Liver (tissue), 3 donors: ENCODE results near the gene GPR152.

ENCODE experiments used
- EGR1 ChIP-seq, 2 donors: IDR thresholded peaks; 2 replicates each; pipeline ENCODE4 v1.6.1; 2016 to 2018; ENCODE audit warnings: antibody characterized with exemption in 2 of 2, low read depth in 2 of 2
- GABPA ChIP-seq, 2 donors: IDR thresholded peaks in 1 of 2; conservative IDR thresholded peaks in 1 of 2; 2 replicates each; pipeline ENCODE4 v1.6.1; 2016; ENCODE audit warnings: antibody characterized with exemption in 2 of 2, mild to moderate bottlenecking in 1 of 2, moderate library complexity in 1 of 2
- JUND ChIP-seq, 2 donors: IDR thresholded peaks; 2 replicates each; pipeline ENCODE4 v1.6.1; 2016; ENCODE audit warnings: antibody characterized with exemption in 2 of 2
- NR2F2 ChIP-seq: IDR thresholded peaks from 2 replicates; pipeline ENCODE4 v1.6.1; 2016; ENCODE audit warnings: antibody characterized with exemption
- RAD21 ChIP-seq, 2 donors: IDR thresholded peaks; 2 replicates each; pipeline ENCODE4 v1.6.1; 2016; ENCODE audit warnings: antibody characterized with exemption in 2 of 2, mild to moderate bottlenecking in 2 of 2
- RXRA ChIP-seq, 2 donors: IDR thresholded peaks; 2 replicates each; pipeline ENCODE4 v1.6.1; 2017 to 2018; ENCODE audit warnings: antibody characterized with exemption in 2 of 2, mild to moderate bottlenecking in 1 of 2
- SP1 ChIP-seq: IDR thresholded peaks from 2 replicates; pipeline ENCODE4 v1.6.1; 2018; ENCODE audit warnings: antibody characterized with exemption, mild to moderate bottlenecking
- TAF1 ChIP-seq: conservative IDR thresholded peaks from 2 replicates; pipeline ENCODE4 v1.6.1; 2016; ENCODE audit warnings: antibody characterized with exemption, mild to moderate bottlenecking
- TF ChIP-seq, protein P1 (sequence below): fragments of 150-350 bp; IDR thresholded peaks from 2 replicates; pipeline ENCODE4 v1.5.1; 2017; ENCODE audit warnings: improper control_type of control experiment, low read depth, low read length; ENCODE audit not compliant: missing input control
- TF ChIP-seq, protein P2 (sequence below): IDR thresholded peaks from 2 replicates; pipeline ENCODE4 v1.6.1; 2016; ENCODE audit warnings: antibody characterized with exemption
- TF ChIP-seq, protein P3 (sequence below): IDR thresholded peaks from 2 replicates; pipeline ENCODE4 v1.6.1; 2016; ENCODE audit warnings: antibody characterized with exemption, mild to moderate bottlenecking
- donor health status: healthy.
- donor health status: healthy.

DNA sequence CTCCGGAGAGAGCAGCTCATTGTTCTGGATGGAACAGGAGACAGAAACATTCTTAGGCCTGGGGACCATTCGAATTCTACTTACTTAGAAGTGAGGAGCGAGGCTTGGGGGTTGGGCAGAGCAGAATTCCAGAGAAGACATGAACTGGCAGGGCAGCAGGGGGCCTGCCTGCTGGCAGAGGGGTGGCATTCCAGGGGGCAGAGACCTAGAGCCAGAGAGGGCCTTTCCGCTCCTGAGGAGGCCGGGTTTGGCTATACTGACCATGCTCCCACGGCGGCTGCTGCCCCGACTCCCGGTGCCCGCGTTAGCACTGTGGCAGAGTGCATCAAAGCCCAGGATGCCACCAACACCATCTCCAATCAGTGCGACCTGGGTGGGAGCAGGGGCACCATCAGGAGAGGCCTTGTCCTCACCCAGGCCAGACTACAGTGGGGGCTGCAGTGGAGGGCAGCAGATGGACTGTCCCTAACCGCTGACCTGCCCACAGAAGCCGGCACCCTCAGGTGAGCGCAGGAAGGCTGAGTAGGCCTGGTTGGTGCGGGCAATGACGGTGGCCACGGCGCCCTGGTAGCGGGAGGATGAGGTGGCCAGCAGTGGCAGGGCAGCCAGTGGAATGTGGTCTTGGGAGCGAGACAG is 45.2 kb upstream of the GPR152 start:
- TF ChIP-seq TAF1 (no peak), NR2F2 (no peak), GABPA (IDR thresholded peaks at IDR 0.05 in 1 of 2, conservative IDR thresholded peaks at IDR 0.05 in 1 of 2) (no peak), EGR1 (IDR thresholded peaks at IDR 0.05; ENCODE audit: low read depth in 2 of 2) (no peak), SP1 (no peak), RAD21 (IDR thresholded peaks at IDR 0.05) (no peak), JUND (IDR thresholded peaks at IDR 0.05) (no peak), RXRA (IDR thresholded peaks at IDR 0.05) (no peak)
- TF ChIP-seq, protein P1, sequence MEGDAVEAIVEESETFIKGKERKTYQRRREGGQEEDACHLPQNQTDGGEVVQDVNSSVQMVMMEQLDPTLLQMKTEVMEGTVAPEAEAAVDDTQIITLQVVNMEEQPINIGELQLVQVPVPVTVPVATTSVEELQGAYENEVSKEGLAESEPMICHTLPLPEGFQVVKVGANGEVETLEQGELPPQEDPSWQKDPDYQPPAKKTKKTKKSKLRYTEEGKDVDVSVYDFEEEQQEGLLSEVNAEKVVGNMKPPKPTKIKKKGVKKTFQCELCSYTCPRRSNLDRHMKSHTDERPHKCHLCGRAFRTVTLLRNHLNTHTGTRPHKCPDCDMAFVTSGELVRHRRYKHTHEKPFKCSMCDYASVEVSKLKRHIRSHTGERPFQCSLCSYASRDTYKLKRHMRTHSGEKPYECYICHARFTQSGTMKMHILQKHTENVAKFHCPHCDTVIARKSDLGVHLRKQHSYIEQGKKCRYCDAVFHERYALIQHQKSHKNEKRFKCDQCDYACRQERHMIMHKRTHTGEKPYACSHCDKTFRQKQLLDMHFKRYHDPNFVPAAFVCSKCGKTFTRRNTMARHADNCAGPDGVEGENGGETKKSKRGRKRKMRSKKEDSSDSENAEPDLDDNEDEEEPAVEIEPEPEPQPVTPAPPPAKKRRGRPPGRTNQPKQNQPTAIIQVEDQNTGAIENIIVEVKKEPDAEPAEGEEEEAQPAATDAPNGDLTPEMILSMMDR: no peak
- TF ChIP-seq, protein P2, sequence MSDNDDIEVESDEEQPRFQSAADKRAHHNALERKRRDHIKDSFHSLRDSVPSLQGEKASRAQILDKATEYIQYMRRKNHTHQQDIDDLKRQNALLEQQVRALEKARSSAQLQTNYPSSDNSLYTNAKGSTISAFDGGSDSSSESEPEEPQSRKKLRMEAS: no peak
- TF ChIP-seq, protein P3, sequence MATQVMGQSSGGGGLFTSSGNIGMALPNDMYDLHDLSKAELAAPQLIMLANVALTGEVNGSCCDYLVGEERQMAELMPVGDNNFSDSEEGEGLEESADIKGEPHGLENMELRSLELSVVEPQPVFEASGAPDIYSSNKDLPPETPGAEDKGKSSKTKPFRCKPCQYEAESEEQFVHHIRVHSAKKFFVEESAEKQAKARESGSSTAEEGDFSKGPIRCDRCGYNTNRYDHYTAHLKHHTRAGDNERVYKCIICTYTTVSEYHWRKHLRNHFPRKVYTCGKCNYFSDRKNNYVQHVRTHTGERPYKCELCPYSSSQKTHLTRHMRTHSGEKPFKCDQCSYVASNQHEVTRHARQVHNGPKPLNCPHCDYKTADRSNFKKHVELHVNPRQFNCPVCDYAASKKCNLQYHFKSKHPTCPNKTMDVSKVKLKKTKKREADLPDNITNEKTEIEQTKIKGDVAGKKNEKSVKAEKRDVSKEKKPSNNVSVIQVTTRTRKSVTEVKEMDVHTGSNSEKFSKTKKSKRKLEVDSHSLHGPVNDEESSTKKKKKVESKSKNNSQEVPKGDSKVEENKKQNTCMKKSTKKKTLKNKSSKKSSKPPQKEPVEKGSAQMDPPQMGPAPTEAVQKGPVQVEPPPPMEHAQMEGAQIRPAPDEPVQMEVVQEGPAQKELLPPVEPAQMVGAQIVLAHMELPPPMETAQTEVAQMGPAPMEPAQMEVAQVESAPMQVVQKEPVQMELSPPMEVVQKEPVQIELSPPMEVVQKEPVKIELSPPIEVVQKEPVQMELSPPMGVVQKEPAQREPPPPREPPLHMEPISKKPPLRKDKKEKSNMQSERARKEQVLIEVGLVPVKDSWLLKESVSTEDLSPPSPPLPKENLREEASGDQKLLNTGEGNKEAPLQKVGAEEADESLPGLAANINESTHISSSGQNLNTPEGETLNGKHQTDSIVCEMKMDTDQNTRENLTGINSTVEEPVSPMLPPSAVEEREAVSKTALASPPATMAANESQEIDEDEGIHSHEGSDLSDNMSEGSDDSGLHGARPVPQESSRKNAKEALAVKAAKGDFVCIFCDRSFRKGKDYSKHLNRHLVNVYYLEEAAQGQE: no peak
